ENCODE data around the gene ZNF669. TPM values are rescaled to one million over a fixed set of nuclear protein-coding genes. Genes with fewer than 3 reads are reported as not detected.
A peak's percentile ranks its signal among the peaks of the same experiment; 100 is the strongest.
"Not testable (repeated sequence)": the region's sequence is repeated elsewhere in the genome, so short reads cannot be mapped to it uniquely, and the experiment has no call there.

The ZNF669 gene
- 10 to 100 TPM in 1 of 2 donors, 1 to 10 TPM in 1; 8.4 to 11.6 TPM for total RNA-seq
- 9.7 to 24.8 reads per million in 2 donors for total RNA-seq

DNA sequence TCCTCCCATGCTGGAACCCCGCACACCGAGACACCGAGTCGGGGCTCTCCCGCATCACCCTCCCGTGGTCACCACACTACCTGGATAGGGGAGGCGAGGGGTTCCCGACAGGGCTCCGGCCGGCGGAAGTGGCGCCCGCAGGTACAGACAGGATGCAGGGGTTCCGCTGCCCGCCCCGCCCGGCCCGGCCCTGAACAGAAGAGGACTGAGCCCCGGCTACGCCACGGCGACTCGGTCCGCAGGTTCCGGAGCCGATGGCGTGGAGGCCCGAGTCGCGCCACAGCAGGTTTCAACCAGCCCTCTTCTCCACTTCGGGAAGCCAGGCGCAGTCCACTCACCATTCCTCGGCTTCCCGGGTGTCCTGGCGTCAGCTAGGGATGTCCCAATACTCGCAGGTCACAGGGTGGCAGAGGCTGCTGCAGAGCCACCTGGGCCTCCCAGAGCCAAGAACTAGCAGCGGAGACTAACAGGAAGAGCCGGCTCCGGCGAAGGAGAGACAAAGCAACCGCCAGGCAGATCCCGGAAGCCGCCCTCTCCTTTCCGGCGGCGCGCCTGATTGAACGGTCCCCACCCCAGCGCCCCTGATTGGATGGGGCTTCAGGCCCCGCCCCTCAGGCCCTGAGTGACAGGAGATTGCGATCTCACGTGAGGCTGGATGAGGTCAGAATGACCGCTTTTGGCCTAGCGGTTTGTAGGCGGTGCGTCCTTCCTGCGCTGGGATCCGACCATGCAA is at the start of gene ZNF669:
TSS of gene ZNF669 (minus strand) at position 498 of the 733 bp plus-strand sequence. CDS start at position 341, 157 bp downstream.
- Mint-ChIP-seq H3K36me3 (ENCODE audit: low read depth) (peaks cover 5% of the 10 kb centered on the region), H3K4me1 (peaks cover 9% of the 10 kb centered on the region), H3K4me3 (peak within 1 kb of the TSS; percentile 92), H3K27ac (peak within 1 kb of the TSS; percentile 87), H3K27me3 (peaks cover 29% of the 10 kb centered on the region)
- DNase-seq (peak; percentile 74 to 84 (median 75)), ATAC-seq (peak; percentile 99)
- H3K9me3 ChIP-seq (ENCODE audit: control insufficient read depth, low read length, poor library complexity, severe bottlenecking) = peaks cover 18% of the 10 kb centered on the region

DNA sequence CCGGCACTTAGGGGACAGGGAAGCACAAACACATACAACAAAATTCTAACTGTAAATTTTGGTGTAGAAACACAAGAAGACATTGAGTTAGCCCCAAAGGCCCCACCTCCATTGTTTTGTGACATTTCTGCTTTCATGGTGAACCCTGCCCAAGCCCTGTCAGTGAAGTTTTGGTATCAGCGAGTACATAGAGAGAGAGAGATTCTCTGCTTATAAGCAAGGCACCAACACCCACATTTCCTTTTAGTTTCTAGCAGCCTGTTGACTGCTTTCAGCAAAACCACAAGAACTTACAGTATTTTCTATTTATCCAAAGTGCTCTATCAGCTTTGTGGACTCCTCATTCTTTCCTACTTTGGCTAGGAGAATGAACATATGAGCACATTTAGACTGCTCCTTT is 43.6 kb upstream of the ZNF669 start:
- H3K4me3 Mint-ChIP-seq = no peak overlapping the region
- no peaks in the 10 kb centered on the region for H3K4me1 Mint-ChIP-seq
- no peak for DNase-seq
- H3K9me3 ChIP-seq (ENCODE audit: control insufficient read depth, low read length, poor library complexity, severe bottlenecking) = peaks cover 32% of the 10 kb centered on the region
- H3K36me3 Mint-ChIP-seq (ENCODE audit: low read depth) = peaks cover 2% of the 10 kb centered on the region
- no peak for ATAC-seq
- no peak overlapping the region for H3K27ac Mint-ChIP-seq
- no peaks in the 10 kb centered on the region for H3K27me3 Mint-ChIP-seq

DNA sequence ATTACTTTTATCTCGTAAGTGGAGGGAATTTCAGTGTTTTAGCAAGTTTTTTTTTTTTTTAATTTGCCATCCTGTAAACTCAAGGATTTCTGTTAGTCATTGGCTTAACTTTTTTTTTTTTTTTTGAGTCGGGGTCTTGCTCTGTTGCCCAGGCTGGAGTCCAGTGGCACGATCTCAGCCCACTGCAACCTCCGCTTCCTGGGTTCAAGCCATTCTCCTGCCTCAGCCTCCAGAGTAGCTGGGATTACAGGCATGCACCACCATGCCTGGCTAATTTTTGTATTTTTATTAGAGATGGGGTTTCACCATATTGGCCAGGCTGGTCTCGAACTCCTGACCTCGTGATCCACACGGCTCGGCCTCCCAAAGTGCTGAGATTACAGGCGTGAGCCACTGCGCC is 43.0 kb upstream of the ZNF669 start:
- H3K27me3 Mint-ChIP-seq; H3K36me3 Mint-ChIP-seq (ENCODE audit: low read depth); H3K4me3 Mint-ChIP-seq; DNase-seq; ATAC-seq; H3K4me1 Mint-ChIP-seq; H3K27ac Mint-ChIP-seq: not testable (repeated sequence)
- H3K9me3 ChIP-seq (ENCODE audit: control insufficient read depth, low read length, poor library complexity, severe bottlenecking) = peaks cover 32% of the 10 kb centered on the region

DNA sequence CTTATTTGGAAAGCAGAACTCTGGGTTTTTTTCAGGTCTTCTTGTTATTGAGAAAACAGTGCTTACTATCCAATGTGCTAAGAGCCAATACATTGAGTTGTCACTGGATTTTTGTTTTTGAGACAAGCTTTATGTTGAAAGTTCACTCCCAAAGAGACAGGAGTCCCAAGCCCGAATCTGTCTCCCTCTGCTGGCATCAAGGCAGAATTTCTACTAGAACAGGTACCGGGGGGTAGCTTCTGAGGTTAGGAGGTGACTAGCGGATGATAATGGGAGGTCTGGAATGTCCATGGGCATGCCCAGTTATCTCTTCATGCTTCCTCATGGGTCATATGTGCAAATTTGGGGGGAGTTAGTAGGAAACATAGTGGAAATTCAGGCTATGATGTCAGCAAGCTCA is 42.5 kb upstream of the ZNF669 start:
- peaks cover 2% of the 10 kb centered on the region for H3K36me3 Mint-ChIP-seq (ENCODE audit: low read depth)
- ATAC-seq = no peak

DNA sequence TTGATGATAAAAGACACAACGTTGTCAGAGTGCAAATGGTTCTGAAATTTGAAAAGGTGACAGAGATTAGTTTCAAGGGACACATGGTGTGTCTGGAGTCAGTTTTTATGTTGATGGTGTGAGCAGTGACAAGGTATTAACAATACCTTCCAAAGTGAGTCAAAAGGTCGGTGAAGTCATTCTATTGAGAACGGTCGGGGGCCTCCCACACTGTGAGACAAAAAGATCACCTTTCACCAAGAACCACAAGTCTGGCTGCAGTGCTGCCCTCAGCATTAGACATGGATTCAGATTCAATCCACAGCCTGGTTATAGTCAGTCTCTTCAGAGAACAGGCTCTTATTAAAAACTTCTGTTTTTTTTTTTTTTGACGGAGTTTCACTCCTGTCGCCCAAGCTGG is 41.1 kb upstream of the ZNF669 start:
- no peak overlapping the region for H3K27ac Mint-ChIP-seq
- H3K36me3 Mint-ChIP-seq (ENCODE audit: low read depth) = peaks cover 2% of the 10 kb centered on the region
- H3K9me3 ChIP-seq (ENCODE audit: control insufficient read depth, low read length, poor library complexity, severe bottlenecking) = peaks cover 39% of the 10 kb centered on the region
- DNase-seq (no peak), ATAC-seq (no peak)
- H3K4me1 Mint-ChIP-seq = no peaks in the 10 kb centered on the region
- H3K27me3 Mint-ChIP-seq = no peaks in the 10 kb centered on the region
- H3K4me3 Mint-ChIP-seq = no peak overlapping the region

More for the DNA sequence above, 42.5 kb upstream of the ZNF669 start:
- H3K4me1 Mint-ChIP-seq = no peaks in the 10 kb centered on the region
- H3K9me3 ChIP-seq (ENCODE audit: control insufficient read depth, low read length, poor library complexity, severe bottlenecking) = peaks cover 32% of the 10 kb centered on the region
- H3K27ac Mint-ChIP-seq = no peak overlapping the region
- H3K27me3 Mint-ChIP-seq = no peaks in the 10 kb centered on the region
- H3K4me3 Mint-ChIP-seq = no peak overlapping the region
- no peak for DNase-seq

DNA sequence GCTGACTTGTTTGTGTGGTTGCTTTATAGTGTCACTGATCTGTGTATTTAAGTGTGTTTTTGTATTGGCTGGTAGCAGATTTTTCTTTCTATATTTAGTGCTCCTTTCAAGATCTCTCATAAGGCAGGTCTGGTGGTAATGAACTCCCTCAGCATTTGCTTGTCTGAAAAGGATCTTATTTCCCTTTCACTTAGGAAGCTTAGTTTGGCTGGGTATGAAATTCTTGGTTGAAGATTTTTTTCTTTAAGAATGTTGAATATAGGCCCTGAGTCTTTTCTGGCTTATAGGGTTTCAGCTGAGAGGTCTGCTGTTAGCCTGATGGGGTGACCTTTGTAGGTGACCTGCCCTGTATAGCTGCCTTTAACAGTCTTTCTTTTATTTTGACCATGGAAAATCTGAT is 35.4 kb upstream of the ZNF669 start:
- not testable (repeated sequence) for H3K4me3 Mint-ChIP-seq; DNase-seq; ATAC-seq; H3K4me1 Mint-ChIP-seq; H3K27me3 Mint-ChIP-seq; H3K36me3 Mint-ChIP-seq (ENCODE audit: low read depth); H3K27ac Mint-ChIP-seq
- peaks cover 21% of the 10 kb centered on the region for H3K9me3 ChIP-seq (ENCODE audit: control insufficient read depth, low read length, poor library complexity, severe bottlenecking)

DNA sequence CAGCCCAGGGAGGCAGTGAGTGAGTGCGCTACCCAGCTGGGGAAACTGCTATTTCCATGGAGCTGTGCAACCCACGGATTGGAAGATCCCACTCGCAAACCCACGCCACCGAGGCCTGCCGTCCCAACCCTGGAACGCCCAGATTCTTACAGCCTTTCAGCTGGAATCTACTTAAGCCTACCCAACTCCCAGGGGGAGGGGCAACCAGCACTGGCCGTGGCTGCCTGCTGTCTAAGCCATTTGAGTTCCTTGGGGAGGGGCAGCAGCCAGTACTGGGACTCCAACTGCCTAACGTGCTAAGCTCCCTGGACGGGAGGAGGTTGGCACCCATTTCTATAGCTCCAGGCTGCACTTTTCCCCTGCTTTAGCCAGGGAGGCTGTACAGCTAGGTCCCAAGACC is 27.1 kb upstream of the ZNF669 start:
- H3K27ac Mint-ChIP-seq = no peak overlapping the region
- DNase-seq = no peak
- no peaks in the 10 kb centered on the region for H3K27me3 Mint-ChIP-seq
- no peak overlapping the region for H3K4me3 Mint-ChIP-seq
- peaks cover 6% of the 10 kb centered on the region for H3K4me1 Mint-ChIP-seq
- H3K9me3 ChIP-seq (ENCODE audit: control insufficient read depth, low read length, poor library complexity, severe bottlenecking) = peaks cover 10% of the 10 kb centered on the region
- H3K36me3 Mint-ChIP-seq (ENCODE audit: low read depth) = no peaks in the 10 kb centered on the region
- ATAC-seq = no peak

DNA sequence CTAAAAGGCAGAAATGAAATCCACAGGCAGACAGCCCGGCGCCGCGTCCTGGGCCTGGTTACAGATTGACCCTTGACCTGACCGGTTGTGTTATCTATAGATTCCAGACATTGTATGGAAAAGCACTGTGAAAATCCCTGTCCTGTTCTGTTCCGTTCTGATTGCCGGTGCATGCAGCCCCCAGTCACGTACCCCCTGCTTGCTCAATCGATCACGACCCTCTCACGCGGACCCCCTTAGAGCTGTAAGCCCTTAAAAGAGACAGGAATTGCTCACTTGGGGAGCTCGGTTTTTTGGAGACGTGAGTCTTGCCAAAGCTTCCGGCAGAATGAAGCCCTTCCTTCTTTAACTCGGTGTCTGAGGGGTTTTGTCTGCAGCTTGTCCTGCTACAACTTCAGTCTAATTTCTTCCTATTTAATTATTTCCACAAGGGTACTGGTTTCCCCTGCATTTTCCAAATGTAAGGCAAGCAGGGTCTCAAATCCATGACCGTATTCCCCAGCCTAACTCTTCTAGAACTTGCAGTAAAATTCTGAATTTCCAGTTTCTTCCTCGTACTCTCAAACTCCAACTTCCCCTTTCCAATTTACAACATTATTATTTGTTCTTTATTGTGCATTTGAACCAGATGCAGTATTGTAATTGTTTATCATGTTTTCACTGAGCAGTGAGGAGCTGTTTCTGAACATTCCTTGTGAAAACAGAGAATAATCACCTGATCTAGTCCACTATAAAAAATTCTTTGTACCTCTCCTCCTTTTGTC is 23.5 kb upstream of the ZNF669 start:
- not testable (repeated sequence) for H3K27me3 Mint-ChIP-seq; ATAC-seq; H3K4me1 Mint-ChIP-seq; H3K36me3 Mint-ChIP-seq (ENCODE audit: low read depth); DNase-seq; H3K9me3 ChIP-seq (ENCODE audit: control insufficient read depth, low read length, poor library complexity, severe bottlenecking)
- Mint-ChIP-seq H3K27ac (peak overlapping the region; percentile 90), H3K4me3 (peak overlapping the region; percentile 90)

DNA sequence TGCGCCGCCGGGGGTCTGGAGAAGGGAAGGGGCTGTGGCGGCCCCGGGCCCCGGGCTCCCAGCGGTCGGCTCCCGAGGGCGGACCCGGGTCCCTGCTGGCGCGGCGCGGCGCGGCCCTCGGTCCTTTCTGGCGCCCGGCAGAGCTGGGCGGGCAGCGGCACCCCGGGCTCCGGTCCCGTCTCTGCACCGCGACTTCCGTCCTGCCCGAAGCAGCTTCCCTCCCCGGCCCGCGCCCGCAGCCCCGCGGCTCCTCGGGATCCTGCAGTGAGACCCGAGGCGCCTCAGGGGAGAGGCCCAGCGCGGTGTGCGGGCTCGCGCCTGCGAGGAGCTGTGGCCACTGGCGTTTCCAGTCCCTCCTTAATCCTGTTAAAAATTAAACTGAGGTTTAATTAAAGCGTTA is 22.4 kb upstream of the ZNF669 start:
- H3K9me3 ChIP-seq (ENCODE audit: control insufficient read depth, low read length, poor library complexity, severe bottlenecking); H3K36me3 Mint-ChIP-seq (ENCODE audit: low read depth); H3K4me3 Mint-ChIP-seq; H3K27ac Mint-ChIP-seq; H3K4me1 Mint-ChIP-seq; H3K27me3 Mint-ChIP-seq; DNase-seq: not testable (repeated sequence)
- ATAC-seq = peak; percentile 56

DNA sequence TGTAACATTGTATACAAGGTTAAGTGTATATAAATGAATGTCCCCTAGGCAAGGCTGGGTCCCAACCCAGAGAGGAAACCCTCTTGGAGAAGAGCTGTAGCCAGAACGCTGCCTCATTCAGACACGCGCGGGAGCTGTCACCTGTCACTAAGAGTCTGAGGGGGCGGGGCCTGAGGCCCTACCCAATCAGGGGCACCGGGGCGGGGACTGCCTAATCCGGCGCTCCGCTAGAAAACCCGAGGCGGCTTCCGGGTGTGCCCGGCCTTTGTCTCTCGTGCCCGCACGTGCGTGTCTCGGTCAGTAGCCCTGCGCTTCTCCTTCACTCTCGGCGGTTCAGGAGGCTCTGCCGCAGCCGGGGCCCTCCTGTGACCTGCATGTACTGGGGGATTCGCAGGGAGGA is 22.0 kb upstream of the ZNF669 start:
- not testable (repeated sequence) for H3K9me3 ChIP-seq (ENCODE audit: control insufficient read depth, low read length, poor library complexity, severe bottlenecking); H3K4me1 Mint-ChIP-seq; H3K36me3 Mint-ChIP-seq (ENCODE audit: low read depth); H3K4me3 Mint-ChIP-seq; H3K27me3 Mint-ChIP-seq; DNase-seq; H3K27ac Mint-ChIP-seq
- ATAC-seq = peak; percentile 99

DNA sequence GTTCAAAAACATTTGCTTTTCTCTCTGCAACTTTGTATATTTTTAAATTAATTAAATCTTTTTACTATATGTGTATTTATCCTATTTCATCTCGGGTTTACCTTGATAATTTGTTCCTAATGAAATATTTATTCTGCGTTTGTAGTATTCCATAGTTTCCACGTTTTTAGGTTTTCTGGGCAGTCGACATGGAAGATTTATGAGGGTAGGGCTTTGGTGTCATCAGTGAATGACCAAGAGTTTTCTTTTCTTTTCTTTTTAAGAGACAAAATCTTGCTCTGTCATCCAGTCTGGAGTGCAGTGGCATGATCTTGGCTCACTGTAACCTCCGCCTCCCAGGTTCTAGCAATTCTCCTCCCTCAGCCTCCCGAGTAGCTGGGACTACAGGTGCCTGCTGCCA is 17.2 kb upstream of the ZNF669 start:
- DNase-seq (no peak), ATAC-seq (no peak)
- Mint-ChIP-seq H3K36me3 (ENCODE audit: low read depth) (no peaks in the 10 kb centered on the region), H3K27me3 (no peaks in the 10 kb centered on the region), H3K4me3 (no peak overlapping the region), H3K4me1 (no peaks in the 10 kb centered on the region), H3K27ac (no peak overlapping the region)
- no peaks in the 10 kb centered on the region for H3K9me3 ChIP-seq (ENCODE audit: control insufficient read depth, low read length, poor library complexity, severe bottlenecking)

DNA sequence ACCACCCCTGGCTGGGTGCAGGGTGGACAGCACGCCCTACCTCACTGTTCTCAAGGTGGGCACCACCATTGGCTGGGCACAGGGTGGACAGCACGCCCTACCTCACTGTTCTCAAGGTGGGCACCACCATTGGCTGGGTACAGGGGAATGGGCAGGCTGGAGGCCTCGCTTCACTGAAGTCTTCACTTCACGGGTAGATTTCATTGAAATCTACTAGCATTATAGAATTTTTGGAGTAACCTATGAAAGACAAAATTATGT is 16.2 kb upstream of the ZNF669 start:
- H3K27me3 Mint-ChIP-seq; H3K36me3 Mint-ChIP-seq (ENCODE audit: low read depth); H3K27ac Mint-ChIP-seq; DNase-seq; ATAC-seq; H3K4me1 Mint-ChIP-seq; H3K9me3 ChIP-seq (ENCODE audit: control insufficient read depth, low read length, poor library complexity, severe bottlenecking); H3K4me3 Mint-ChIP-seq: not testable (repeated sequence)

DNA sequence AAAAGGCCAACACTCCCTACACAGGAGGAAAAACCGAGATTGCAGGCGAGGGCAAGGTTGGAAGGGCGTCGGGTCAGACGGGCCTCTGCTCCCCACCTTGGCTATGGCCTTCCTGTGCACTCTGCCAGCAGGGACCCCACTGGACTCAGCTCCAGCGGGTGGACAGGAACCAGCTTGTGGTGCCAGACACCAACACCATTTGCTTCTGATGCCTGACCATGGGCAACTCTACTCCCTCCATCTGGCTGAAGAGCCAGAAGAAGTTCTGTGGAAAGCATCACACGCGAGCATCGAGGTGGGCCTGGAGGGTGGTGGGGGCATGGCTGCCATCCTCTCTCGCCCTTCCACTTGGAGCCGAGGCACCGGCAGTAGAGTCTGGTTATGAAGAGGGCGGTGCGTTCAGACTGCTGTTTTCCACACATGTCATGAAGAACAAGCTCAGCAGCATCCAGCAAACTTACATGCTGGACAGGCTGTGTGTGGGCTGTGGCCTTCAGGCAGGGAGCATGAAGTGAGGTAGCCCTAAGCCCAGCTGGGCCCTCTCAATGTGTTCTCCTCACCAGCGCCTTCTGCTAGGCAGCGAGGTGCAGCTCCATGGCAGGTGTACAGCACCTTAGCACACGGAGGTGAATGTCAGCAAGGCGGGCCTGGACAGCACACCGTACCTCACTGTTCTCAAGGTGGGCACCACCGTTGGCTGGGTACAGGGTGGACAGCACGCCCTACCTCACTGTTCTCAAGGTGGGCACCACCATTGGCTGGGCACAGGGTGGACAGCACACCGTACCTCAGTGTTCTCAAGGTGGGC is 15.6 kb upstream of the ZNF669 start:
- Mint-ChIP-seq H3K27ac (no peak overlapping the region), H3K36me3 (ENCODE audit: low read depth) (peaks cover 2% of the 10 kb centered on the region), H3K27me3 (no peaks in the 10 kb centered on the region), H3K4me3 (no peak overlapping the region), H3K4me1 (peaks cover 3% of the 10 kb centered on the region)
- DNase-seq = no peak
- ATAC-seq = no peak
- no peaks in the 10 kb centered on the region for H3K9me3 ChIP-seq (ENCODE audit: control insufficient read depth, low read length, poor library complexity, severe bottlenecking)

Measured in T-helper 17 cell (primary cell).